Subcutaneous adipose tissue (tissue), 4 donors: ENCODE measurements around the gene TOX2. TPM values are rescaled to one million over a fixed set of nuclear protein-coding genes. Genes with fewer than 3 reads are reported as not detected.

Experiments used
- CTCF ChIP-seq: fragments of 450-650 bp; IDR thresholded peaks from one replicate; pipeline ENCODE4 v1.5.1; 2016; ENCODE audit warnings: low read depth, mild to moderate bottlenecking, control low read depth, antibody characterized with exemption, moderate library complexity
- total RNA-seq, 4 donors: library from RNA; depleted of rRNA; stranded (reverse); fragments of >200 nt; gene quantifications; one replicate each; pipeline ENCODE4 v1.1.0, GENCODE V29; 2016

The TOX2 gene
- total RNA-seq, 4 donors from 2014 or later = 2.6 to 8.1 (median 3.1) TPM; not detected in 1

DNA sequence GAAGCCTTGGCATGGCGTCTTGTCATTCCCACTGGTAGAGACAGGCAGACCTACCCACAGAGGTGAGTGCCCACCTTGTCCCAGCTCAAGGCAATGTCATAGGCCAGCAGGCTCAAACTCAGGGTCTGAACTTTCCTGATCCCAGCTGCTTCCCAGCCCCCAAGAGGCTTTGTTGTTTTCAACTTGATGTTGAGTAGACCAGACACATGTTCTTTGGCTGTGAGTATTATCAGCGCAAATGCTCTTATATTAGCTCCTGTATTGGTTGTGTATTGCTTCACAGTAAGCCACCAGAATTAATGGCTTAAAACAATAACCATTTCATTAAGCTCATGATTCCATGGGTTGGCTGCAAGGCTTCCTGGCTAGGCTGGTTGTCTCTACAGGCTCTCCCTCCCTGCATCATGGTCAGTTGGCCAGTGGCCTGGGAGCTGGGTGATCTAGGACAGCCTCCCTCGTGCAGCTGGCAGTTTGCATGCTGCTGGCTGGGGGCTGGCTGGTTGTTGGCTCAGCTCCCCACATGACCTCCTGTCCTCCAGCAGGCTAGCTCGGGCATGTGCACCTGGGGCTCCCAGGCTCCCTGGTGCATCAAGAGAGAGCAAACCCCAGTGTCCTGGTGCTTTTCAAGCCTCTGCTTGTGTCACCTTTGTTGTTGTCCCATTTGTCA lies 21.6 kb downstream of the TOX2 start:
- TF ChIP-seq CTCF = no peak

GRCh38 chr20:43936805-43937204 lies 22.2 kb downstream of the TOX2 start:
- TF ChIP-seq CTCF = no peak

GRCh38 chr20:43937591-43937990 lies 22.9 kb downstream of the TOX2 start:
- no peak for TF ChIP-seq CTCF

GRCh38 chr20:43938017-43938655 lies 23.5 kb downstream of the TOX2 start:
- no peak for TF ChIP-seq CTCF

GRCh38 chr20:43938932-43939761 lies 24.5 kb downstream of the TOX2 start:
- no peak for TF ChIP-seq CTCF

DNA sequence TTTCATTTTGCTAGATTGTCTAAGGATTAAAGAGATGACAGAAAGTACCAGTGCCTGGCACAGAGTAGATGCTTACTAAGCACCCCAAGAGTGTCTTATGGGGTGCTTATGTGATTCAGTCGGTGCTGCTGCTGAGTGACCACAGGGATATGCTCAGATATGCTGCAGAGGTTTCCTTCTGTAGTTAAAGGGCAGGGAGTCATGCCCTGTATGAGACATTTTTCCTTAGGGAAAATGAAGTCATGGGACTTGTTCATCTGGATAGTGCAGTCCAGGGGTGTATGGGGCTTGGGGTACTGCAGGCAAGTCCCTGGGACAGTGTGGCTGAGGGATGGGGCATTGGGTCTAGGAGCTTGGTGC lies 25.1 kb downstream of the TOX2 start:
- TF ChIP-seq CTCF = no peak
